NCI-H748 (cell line): ENCODE measurements around the gene IL36RN.
"Not testable (repeated sequence)": the region's sequence is repeated elsewhere in the genome, so short reads cannot be mapped to it uniquely, and the experiment has no call there.

ENCODE experiments used
- DNase-seq: peaks from one replicate; lab custom pipeline; 2025; ENCODE audit not compliant: unreplicated experiment; lab: John Stamatoyannopoulos, UW

IL36RN gene

GRCh38 chr2:113072584-113072983 lies 13.6 kb downstream of the IL36RN start:
- DNase-seq = no peak

GRCh38 chr2:113073325-113073834 lies 14.4 kb downstream of the IL36RN start:
- DNase-seq = no peak

- DNase-seq = no peak
These were observed 16.0 kb downstream of the IL36RN start for GRCh38 chr2:113075030-113075429.

DNA sequence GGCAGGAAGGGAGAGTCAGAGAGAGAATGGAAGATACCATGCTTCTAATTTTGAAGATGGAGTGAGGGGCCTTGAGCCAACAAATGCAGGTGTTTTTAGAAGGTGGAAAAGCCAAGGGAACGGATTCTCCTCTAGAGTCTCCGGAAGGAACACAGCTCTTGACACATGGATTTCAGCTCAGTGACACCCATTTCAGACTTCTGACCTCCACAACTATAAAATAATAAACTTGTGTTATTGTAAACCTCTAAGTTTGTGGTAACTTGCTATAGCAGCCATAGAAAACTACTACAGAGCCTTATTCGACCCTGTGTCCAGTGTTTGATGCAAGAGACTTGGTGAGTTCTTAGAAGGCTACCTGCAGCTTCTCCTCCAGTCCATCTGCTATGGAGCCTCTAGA lies 16.6 kb downstream of the IL36RN start:
- DNase-seq = no peak

DNA sequence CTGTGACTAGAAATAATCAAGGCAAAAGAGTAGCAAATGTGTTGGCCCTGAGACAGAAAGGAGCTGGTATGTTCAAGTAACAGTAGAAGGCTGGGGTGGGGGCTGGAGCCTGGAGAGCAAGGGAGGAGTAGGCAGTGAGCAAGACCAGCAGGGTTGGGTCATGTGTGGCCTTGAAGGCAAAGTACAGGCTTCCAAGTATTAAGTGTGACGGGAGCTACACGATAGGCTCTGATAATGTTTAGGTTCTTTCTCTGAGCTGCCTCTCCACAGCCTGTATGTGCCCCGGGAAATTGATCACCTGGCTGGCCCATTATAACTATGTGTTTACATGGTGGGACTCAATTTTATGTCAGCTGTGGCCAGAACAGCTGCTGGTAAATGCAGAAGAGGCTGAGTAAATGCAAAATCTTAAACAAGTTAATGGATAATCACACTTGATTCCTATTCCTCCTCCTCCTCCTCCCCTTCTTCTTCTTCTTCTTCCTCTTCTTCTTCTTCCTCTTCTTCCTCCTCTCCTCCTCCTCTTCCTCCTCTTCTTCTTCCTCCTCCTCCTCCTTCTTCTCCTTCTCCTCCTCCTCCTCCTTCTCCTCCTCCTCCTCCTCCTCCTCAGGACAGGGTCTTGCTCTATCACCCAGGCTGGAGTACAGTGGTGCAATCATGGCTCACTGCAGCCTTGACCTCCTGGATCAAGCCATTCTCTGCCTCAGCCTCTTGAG lies 18.1 kb downstream of the IL36RN start:
- DNase-seq = no peak

GRCh38 chr2:113077921-113078320 lies 18.9 kb downstream of the IL36RN start:
- no peak for DNase-seq

DNA sequence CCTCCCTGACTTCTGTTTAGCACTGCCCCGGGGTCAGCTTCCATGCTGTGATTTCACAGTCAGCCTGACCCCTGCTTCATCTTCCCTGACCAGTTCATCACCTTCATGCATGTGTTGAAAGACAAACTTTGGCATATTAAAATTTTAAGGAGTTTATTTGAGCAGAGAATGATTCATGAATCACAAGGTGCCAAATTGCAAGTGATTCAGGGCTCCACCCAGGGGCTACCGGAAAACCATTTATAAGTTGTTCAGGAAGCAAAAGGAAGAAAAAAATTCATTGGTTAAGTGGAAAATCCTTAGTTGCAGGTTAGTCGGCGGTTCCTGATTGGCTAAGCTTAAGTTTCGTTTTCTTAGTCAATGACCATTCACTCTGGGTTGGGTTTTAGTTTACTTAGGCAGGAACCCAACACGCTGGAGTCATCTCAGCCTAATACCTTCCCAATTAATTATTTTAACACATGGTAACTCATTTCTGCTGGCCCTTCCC lies 19.4 kb downstream of the IL36RN start:
- DNase-seq = no peak

DNA sequence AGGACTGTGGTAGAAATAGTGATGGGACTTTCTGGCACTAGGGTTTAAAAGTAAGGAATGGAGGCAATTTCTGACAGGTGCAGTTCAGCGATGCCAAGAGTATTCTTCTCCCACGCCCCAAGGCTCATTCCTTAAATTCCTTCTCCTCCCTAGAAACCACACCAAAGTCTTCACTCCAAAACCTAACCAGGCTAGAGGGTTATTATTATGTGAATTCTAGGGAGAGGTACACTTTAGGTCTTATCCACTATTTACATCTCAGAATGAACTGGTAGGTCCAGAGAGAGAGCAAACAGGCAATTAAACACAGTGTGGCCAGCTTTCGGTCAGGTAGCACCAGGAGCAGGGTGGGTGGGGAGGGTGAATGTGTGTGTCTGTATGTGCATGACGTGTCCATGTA lies 20.1 kb downstream of the IL36RN start:
- DNase-seq = no peak

DNA sequence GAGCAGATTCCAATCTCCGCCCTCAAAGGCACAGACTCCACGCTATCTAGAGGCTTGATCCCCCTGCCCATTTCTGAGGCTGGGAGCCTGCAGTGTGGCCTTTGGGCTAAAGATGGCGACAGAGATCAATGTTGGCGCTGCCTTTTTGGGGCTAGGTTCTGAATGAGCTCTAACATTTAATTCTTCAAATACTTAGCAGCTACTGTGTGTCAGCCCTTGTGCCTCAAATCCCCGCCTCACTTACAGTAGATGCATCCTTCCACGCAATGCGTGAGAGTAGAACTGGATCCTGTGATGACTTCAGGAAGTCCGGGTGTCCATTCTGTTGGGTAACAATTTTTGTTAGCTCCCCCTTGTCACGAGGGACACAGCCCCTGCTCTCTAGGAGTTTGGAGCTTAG lies 21.1 kb downstream of the IL36RN start:
- peak; percentile 31 for DNase-seq

GRCh38 chr2:113081488-113082210 lies 22.7 kb downstream of the IL36RN start:
- no peak for DNase-seq

- no peak for DNase-seq
These were observed 24.3 kb downstream of the IL36RN start for GRCh38 chr2:113083296-113083695.

- DNase-seq = no peak
These were observed 25.4 kb downstream of the IL36RN start for GRCh38 chr2:113084249-113085000.

DNA sequence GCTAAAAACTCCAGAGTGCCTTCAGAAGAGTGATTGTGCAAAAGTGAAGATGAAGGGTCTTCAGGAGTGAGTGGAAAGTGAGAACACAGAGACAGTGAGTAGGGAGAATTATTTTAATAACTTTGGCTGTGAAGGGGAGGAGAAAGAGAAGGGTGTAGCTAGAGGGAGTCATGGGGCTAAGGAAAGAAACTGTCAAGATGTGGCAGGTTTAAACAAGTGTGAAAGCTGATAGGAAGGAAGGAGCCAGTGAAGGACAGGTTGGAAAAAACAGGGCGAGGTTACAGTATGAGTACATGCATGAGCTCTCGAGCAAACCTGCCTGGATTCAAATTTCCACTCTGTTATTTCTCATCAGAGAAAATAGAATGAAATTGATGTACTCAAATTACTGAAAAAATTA lies 26.5 kb downstream of the IL36RN start:
- no peak for DNase-seq

DNA sequence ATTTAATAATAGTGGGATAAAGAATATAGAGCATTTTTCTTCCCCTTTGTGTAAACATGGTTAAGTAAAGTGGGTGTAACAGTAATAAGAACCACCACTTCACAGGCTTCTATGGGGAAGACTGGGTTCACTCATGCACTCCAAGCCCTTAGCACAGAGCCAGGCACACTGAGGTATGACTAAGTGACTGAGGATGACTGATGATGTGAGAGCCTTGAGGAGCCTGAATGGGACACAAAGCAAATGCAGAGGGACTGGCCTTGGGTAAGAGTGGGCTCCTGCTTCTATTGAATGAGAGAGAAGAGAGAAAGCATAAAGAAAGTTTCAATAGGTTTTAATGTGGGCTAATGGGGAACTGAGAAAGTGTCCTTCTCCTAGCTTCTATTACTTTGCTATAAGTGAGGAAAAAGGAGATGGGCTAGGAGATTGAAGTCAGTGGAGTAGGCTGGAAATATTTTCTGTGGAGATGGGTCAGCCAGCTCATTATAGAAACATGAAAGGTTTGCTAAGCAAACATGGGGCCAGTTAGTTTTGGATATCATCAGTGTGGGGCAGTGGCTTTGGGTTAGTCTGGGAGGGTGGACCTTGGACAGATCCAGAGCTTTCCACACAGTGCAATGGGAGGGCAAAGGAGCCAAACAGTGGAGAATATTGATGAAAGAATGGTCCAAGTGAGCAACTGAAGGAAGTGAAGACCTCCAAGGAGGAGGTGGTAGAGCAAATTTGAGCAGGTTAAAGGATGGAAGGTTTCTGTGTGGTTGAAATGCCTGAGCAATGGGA lies 29.4 kb downstream of the IL36RN start:
- DNase-seq = no peak

DNA sequence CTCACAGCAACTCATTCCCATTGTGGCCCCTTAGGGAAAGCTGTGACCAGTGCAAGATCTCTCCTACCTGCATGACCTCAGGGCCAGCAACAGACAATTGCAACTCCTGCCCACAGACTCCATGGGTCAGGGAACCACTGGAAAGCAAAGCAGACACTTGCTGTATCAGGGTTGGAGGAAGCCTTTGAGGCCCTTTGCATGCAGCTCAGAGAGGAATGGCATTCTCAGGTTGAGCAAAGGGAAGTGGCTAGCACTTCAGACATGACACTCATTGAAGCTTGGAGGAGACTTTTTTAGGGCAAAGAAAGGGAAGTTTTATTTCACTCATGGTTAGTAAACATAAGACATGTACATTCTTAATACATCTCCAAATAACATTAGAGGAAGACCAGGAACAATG lies 30.9 kb downstream of the IL36RN start:
- no peak for DNase-seq

- DNase-seq = no peak
These were observed 32.4 kb downstream of the IL36RN start for GRCh38 chr2:113091231-113091896.

- DNase-seq = no peak
These were observed 34.0 kb downstream of the IL36RN start for GRCh38 chr2:113092864-113093612.

DNA sequence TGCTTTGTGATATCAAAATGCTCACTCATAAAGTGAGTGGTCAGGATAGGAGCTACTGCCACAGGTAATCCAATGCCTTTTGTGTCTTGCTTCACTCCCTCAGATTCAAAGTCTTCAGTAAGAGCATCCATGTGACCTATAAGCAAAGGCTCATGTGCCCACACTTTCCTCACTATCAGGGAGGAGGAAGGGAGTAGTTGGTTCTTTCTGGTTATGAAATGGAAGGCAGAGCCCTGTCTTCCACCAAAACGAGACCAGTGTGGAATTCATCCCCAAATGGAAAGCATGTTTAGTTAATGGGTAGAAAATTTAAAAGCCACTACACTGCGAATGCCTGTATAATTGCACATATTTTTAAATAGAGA lies 34.6 kb downstream of the IL36RN start:
- DNase-seq = no peak

DNA sequence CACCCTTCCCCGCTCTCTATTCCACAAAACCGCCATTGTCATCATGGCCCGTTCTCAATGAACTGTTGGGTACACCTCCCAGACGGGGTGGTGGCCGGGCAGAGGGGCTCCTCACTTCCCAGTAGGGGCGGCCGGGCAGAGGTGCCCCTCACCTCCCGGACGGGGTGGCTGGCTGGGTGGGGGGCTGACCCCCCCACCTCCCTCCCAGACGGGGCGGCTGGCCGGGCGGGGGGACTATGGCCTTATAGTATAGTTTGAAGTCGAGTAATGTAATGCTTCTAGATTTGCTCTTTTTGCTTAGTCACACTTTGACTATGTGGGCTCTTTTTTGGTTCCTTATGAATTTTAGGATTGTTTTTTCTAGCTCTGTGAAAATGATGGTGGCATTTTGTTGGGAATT lies 37.3 kb downstream of the IL36RN start:
- DNase-seq = not testable (repeated sequence)
